Upper lobe of left lung (tissue), 6 donors: ENCODE data around the gene SRRM5. TPM values are rescaled to one million over a fixed set of nuclear protein-coding genes. Genes with fewer than 3 reads are reported as not detected.

Experiments
- ATAC-seq, 2 donors: fragments of 200-7000 bp; cut with Tn5 transposase; one replicate each; pipeline ENCODE4 v1.9.1; 2022; ENCODE audit warnings: mild to moderate bottlenecking in 2 of 2, moderate library complexity in 2 of 2; ENCODE audit not compliant: low FRiP score in 2 of 2
- DNase-seq, 2 donors: peaks; one replicate each; pipeline ENCODE4 v3.0.0-alpha.2; 2019 to 2020
- H3K27ac ChIP-seq, 4 donors: fragments of 200-600 bp; sonication (generic); one replicate each; pipeline ENCODE4 v1.5.1; 2016 to 2019
- H3K27me3 ChIP-seq, 4 donors: fragments of 200-600 bp; sonication (generic); one replicate each; pipeline ENCODE4 v1.5.1; 2017 to 2019
- H3K36me3 ChIP-seq, 4 donors: fragments of 200-600 bp; sonication (generic); one replicate each; pipeline ENCODE4 v1.5.1; 2016 to 2019
- H3K4me1 ChIP-seq, 4 donors: fragments of 200-600 bp; sonication (generic); one replicate each; pipeline ENCODE4 v1.5.1; 2018 to 2019
- H3K4me3 ChIP-seq, 4 donors: fragments of 200-600 bp; sonication (generic); one replicate each; pipeline ENCODE4 v1.5.1; 2017 to 2019; ENCODE audit warnings: mild to moderate bottlenecking in 2 of 4, moderate library complexity in 1 of 4
- H3K9me3 ChIP-seq, 4 donors: fragments of 200-600 bp; sonication (generic); one replicate each; pipeline ENCODE4 v1.5.1; 2018 to 2019
- CTCF ChIP-seq, 6 experiments: fragments of 450-650 bp in 4 of 6; fragments of 200-600 bp in 2 of 6; sonication (generic) in 2 of 6; IDR thresholded peaks; one replicate each; pipeline ENCODE4 v1.5.1; 2016 to 2019; ENCODE audit warnings: antibody characterized with exemption in 6 of 6
- EP300 ChIP-seq, 4 donors: sonication (generic); formaldehyde crosslinking; IDR thresholded peaks; one replicate each; pipeline ENCODE4 v1.5.1; 2017; ENCODE audit warnings: antibody characterized with exemption in 4 of 4, control low read depth in 2 of 4
- POLR2A ChIP-seq, 4 donors: fragments of 450-650 bp; IDR thresholded peaks; one replicate each; pipeline ENCODE4 v1.5.1; 2016 to 2017; ENCODE audit warnings: antibody characterized with exemption in 4 of 4, mild to moderate bottlenecking in 2 of 4
- POLR2AphosphoS5 ChIP-seq, 2 donors: sonication (generic); formaldehyde crosslinking; IDR thresholded peaks; one replicate each; pipeline ENCODE4 v1.5.1; 2017; ENCODE audit warnings: antibody characterized with exemption in 2 of 2
- WGBS, 2 donors: methylation state at CpG; one replicate each; pipeline ENCODE4 v1.1.5; 2017 to 2018; 5-methylcytosine and 5-hydroxymethylcytosine counted together
- total RNA-seq, 6 donors: library from RNA; depleted of rRNA in 4 of 6; stranded (reverse); fragments of >200 nt in 4 of 6; gene quantifications; one replicate each; pipeline versions ENCODE4 v1.1.0 to v1.2.1, GENCODE V29; 2016 to 2021
- donor health status: DM: no; HTN: no; CAD: no; lungs with moderate emphysema.
- donor health status: DM: no; HTN: yes; CAD: no; lungs with severe emphysema.

SRRM5 gene
- total RNA-seq, 6 donors from 2014 or later = 0.17 to 2.1 (median 0.30) TPM; not detected in 1

GRCh38 chr19:43656436-43656835, 44.5 kb downstream of the SRRM5 start:
- ATAC-seq (no peak), DNase-seq (no peak)
- 95% methylated on average over 6 of the region's 6 CpGs; no CpG with 5 or more reads in 1 of the 2 donors for WGBS, 2 donors
- H3K27me3 ChIP-seq = no peaks in the 10 kb centered on the region
- no peaks in the 10 kb centered on the region for H3K9me3 ChIP-seq
- H3K4me3 ChIP-seq = no peak overlapping the region
- H3K4me1 ChIP-seq = peaks cover 0 to 8% (median 0%) of the 10 kb centered on the region in 4 donors
- H3K36me3 ChIP-seq = peaks cover 0 to 78% (median 42%) of the 10 kb centered on the region in 4 donors
- TF ChIP-seq EP300 (IDR thresholded peaks at IDR 0.05) (no peak), CTCF (IDR thresholded peaks at IDR 0.05) (no peak)
- H3K27ac ChIP-seq = no peak overlapping the region

GRCh38 chr19:43658001-43658400, 46.1 kb downstream of the SRRM5 start:
- Histone ChIP-seq H3K27ac (no peak overlapping the region), H3K4me3 (no peak overlapping the region), H3K27me3 (no peaks in the 10 kb centered on the region), H3K9me3 (no peaks in the 10 kb centered on the region), H3K4me1 (peaks cover 0 to 4% (median 0%) of the 10 kb centered on the region in 4 donors), H3K36me3 (peaks cover 0 to 72% (median 35%) of the 10 kb centered on the region in 4 donors)
- WGBS, 2 donors = 71 to 100% methylated on average over 2 of the region's 2 CpGs
- TF ChIP-seq CTCF (IDR thresholded peaks at IDR 0.05) = no peak
- TF ChIP-seq POLR2A (IDR thresholded peaks at IDR 0.05) = no peak
- no peak for TF ChIP-seq POLR2AphosphoS5 (IDR thresholded peaks at IDR 0.05)
- TF ChIP-seq EP300 (IDR thresholded peaks at IDR 0.05) = no peak
- DNase-seq (no peak), ATAC-seq (no peak)

- H3K27ac ChIP-seq = no peak overlapping the region
- no peak overlapping the region for H3K4me3 ChIP-seq
- ATAC-seq = no peak
- no peaks in the 10 kb centered on the region for H3K27me3 ChIP-seq
- DNase-seq = no peak
- 96 to 97% methylated on average over 8 of the region's 8 CpGs for WGBS, 2 donors
- TF ChIP-seq POLR2AphosphoS5 (IDR thresholded peaks at IDR 0.05) = no peak
- no peak for TF ChIP-seq CTCF (IDR thresholded peaks at IDR 0.05)
- no peak for TF ChIP-seq EP300 (IDR thresholded peaks at IDR 0.05)
- no peak for TF ChIP-seq POLR2A (IDR thresholded peaks at IDR 0.05)
- no peaks in the 10 kb centered on the region for H3K9me3 ChIP-seq
- peaks cover 0 to 7% (median 1%) of the 10 kb centered on the region in 4 donors for H3K4me1 ChIP-seq
- H3K36me3 ChIP-seq = peaks cover 0 to 72% (median 35%) of the 10 kb centered on the region in 4 donors
These were observed 46.6 kb downstream of the SRRM5 start for GRCh38 chr19:43658494-43658893.

GRCh38 chr19:43660301-43660970, 48.5 kb downstream of the SRRM5 start:
- WGBS, 2 donors = 81 to 82% methylated on average over 6 to 7 of the region's 7 CpGs
- Histone ChIP-seq H3K4me3 (no peak overlapping the region), H3K9me3 (no peaks in the 10 kb centered on the region), H3K27ac (no peak overlapping the region), H3K4me1 (peaks cover 5 to 20% (median 12%) of the 10 kb centered on the region in 4 donors), H3K27me3 (no peaks in the 10 kb centered on the region), H3K36me3 (peaks cover 0 to 70% (median 29%) of the 10 kb centered on the region in 4 donors)
- ATAC-seq = no peak
- TF ChIP-seq CTCF (IDR thresholded peaks at IDR 0.05) (no peak), EP300 (IDR thresholded peaks at IDR 0.05) (no peak)
- no peak for DNase-seq

GRCh38 chr19:43660971-43661360, 49.1 kb downstream of the SRRM5 start:
- Histone ChIP-seq H3K4me1 (peaks cover 5 to 20% (median 12%) of the 10 kb centered on the region in 4 donors), H3K9me3 (no peaks in the 10 kb centered on the region), H3K27ac (no peak overlapping the region), H3K4me3 (no peak overlapping the region), H3K36me3 (peaks cover 0 to 70% (median 23%) of the 10 kb centered on the region in 4 donors), H3K27me3 (no peaks in the 10 kb centered on the region)
- DNase-seq (no peak), ATAC-seq (no peak)
- TF ChIP-seq POLR2AphosphoS5 (IDR thresholded peaks at IDR 0.05) (no peak), POLR2A (IDR thresholded peaks at IDR 0.05) (no peak), CTCF (IDR thresholded peaks at IDR 0.05) (no peak), EP300 (IDR thresholded peaks at IDR 0.05) (no peak)
- WGBS, 2 donors = 94 to 96% methylated on average over 6 of the region's 6 CpGs
